ENCODE data around the gene OR1D5. TPM values are rescaled to one million over a fixed set of nuclear protein-coding genes. Genes with fewer than 3 reads are reported as not detected.
"Not testable (repeated sequence)": the region's sequence is repeated elsewhere in the genome, so short reads cannot be mapped to it uniquely, and the experiment has no call there.

OR1D5 gene
- total RNA-seq, 1 donor from 2014 or later, result not detected

DNA sequence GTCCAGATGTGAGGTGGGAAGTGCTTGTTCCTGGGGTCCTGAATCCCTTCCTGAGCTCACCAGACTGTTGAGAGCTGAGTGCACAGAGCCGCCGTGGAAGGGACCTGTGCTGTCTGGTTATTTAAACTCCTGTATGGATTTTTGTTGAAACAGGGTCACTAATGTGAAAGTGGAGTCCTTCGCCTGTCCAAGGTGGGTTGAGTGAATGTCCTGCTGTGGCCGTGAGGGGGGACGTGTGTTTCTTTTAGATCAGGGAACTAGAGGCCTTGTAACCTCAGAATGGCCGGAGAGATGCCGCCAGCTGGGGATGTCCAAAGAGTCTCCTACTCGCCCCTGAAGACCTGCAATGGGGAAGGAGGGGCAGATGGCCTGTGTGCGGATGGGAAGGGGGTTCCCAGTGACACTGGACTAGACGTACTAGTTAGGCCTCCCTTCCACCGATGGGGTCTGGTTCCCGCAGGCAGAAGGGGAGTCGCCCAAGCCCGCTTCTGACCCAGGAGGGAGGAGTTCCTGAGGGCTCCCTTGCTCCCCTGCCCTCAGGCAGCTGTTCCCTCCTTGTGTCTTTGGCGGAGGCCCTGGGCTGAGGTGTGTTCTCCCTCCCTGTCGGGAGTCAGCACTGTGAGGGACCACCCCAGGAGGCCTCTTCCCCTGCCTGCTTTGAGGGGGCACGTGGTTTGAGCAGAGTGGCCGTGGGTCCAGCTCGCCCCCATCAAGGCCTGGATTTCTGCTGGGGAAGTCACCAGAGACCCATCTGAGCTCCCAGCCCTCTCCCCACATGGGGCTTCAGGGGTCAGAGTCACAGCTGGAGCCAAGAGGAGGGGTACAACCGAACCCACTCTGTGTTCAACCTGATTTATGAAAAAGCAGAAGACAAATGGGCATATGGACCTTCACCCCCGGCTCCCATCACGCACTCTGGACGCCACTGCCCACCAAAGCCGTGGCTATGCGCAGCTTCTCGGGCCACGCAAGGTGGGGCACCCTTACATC, 30.9 kb downstream of the OR1D5 start:
- DNase-seq (ENCODE audit: low read depth), result no peak

- DNase-seq (ENCODE audit: low read depth), result not testable (repeated sequence)
These were observed 32.4 kb downstream of the OR1D5 start for GRCh38 chr17:3030852-3031470.

GRCh38 chr17:3030096-3030495, 33.3 kb downstream of the OR1D5 start:
- peak; percentile 6 for DNase-seq (ENCODE audit: low read depth)

DNA sequence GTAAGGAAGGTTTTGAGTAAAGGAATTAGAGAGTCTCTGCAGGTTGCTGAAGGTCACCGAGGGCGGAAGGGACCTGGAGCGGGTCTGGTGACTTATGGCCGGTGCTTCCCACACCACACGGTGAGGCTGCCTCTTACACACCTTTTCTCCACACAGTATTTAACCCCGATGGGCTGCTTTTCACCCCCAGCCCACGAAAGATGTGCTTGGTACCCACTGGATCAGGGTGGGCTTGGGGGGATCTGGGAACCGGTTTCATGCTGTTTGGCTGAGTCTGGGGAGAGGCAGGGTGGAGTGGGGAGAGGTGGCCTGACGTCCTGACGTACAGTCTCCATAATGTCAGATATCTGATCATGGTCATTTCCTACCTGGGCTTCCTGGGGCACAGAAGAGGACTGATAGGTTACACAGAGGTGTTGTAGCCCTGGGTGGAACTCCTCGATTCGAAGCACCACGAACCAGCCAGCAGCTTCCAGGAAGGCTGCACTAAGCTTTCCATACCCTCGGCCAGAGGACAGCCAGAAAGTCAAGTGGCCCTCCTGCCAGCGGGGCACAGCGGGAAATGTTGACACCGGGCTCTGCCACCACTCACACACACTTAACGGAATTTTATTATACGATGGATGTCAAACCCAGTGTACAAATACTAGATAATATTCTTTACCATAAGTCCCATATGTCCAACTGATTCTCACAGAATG, 34.0 kb downstream of the OR1D5 start:
- DNase-seq (ENCODE audit: low read depth), result no peak

DNA sequence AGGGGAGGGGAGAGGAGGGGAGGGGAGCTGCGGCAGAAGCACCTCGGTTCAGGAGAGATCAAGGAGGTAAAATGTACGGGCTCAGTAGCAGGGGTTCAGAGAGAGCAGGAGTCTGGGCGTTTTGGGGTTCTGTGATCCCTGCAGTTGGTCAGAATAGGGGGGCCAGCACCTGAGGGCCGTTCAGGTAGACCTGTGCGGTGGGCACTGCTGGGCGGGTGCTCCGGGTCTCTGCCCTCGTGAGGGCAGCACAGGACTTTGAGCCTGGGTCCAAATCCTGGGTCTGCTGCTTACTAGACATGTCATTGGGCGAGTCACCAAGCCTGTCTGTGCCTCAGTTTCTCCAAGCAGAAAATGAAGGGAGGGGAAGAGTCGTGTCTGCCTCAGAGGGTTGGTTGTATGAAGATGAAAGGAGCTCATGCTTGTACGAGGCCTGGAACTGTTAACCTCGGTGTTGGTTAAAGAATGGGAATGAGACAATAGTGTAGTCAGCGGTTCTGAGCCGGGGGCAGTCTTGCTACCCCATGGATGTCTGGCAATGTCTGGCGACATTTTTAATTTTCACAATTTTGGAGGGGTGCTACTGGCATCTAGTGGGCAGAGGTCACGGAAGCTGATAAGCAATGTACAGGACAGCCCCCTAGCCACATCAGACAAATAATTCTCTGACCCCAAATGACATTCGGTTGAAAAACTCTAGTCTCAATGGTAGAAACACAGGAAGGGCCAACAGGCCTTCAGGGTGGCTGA, 35.4 kb downstream of the OR1D5 start:
- DNase-seq (ENCODE audit: low read depth), result no peak

DNA sequence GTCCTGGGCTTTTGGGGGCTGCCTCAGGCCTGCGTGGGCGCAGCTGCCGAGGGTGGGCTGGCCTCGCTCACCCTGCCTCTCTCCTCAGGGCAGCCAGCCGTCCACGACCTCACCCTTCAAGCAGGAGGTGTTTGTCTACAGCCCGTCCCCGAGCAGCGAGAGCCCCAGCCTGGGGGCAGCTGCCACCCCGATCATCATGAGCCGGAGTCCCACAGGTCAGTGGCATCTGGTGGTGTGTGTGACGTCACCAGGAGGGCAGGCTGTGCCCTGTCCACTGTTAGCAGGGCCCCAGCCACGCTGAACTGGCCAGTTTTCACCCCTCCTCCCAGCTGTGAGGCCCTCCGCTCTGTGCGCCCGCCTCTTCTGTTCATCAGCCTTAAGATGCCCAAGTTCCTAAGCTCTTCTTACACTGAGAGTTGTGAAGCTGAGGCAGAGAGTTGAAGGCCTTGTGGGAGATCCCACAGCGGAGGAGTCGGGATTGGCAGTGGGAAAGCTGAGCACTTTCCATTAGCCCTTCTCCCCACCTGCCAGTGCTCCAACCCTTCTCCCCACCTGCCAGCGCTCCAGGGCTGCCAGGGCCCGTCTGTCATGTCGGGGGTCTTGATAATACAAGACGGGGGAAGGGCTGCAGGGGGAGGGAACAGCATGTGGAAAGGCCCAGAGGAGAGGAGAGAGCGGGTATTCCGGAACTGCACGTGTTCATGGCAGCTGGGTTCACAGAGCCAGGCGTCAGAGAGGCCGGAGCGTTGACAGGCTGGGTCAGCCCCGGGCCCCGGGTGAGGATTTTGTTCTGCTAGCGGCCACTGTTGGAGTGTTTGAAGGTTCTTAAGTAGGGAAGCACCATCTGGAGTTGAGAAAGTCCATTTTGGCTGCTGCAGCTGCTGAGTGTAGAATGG, 36.3 kb downstream of the OR1D5 start:
- no peak for DNase-seq (ENCODE audit: low read depth)

DNA sequence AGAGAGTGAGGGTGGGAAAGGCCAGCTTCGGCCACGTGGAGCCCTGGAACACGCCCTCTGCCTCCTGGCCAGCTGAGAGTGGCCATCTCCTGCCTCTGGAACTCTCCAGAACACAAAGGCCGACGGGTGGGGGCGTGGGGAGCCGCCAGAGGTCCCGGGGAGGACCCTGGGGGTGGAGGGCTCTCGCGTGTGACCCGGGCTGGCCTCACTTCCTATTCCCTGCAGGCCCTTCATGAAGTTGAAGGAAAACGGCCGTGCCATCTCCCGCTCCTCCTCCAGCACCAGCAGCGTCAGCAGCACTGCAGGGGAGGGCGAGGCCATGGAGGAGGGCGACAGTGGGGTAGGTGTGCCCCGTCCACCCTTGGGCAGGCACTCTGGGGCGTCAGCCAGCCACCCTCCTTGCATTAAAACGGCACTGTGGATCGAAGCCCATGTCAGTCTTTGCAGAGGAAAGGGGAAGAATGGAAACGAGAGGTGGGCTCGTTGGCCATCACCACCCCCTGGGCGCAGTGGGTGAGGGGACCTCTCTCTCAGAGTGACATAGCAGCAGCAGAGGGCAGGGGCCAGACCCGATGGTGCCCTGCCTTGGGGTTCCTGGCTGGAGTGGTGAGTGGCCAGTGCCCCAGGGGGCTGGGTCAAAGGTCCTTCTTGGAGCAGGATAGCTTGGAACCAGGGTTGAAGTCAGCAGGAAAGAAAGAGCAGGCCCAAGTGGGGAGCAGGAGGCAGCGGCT, 37.1 kb downstream of the OR1D5 start:
- no peak for DNase-seq (ENCODE audit: low read depth)

- DNase-seq (ENCODE audit: low read depth), result no peak
These were observed 37.8 kb downstream of the OR1D5 start for GRCh38 chr17:3025421-3026124.

- DNase-seq (ENCODE audit: low read depth), result no peak
These were observed 39.1 kb downstream of the OR1D5 start for GRCh38 chr17:3024346-3024745.

DNA sequence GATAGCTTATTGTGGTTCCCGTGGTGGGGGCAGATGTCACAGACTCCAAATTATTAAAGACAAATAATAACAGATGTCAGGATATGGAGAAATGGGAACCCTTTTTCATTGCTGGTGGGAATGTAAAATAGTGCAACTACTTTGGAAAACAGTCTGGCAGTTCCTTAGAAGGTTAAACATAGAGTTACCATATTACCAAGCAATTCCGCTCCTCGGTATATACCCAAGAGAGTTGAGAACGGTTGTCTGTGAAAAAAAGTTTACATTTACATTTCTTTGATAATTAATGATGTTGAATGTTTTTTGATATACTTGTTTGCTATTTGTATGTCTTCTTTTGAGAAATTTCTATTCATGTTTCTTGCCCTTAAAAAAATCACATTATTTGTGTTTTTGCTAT, 41.2 kb downstream of the OR1D5 start:
- DNase-seq (ENCODE audit: low read depth), result no peak

DNA sequence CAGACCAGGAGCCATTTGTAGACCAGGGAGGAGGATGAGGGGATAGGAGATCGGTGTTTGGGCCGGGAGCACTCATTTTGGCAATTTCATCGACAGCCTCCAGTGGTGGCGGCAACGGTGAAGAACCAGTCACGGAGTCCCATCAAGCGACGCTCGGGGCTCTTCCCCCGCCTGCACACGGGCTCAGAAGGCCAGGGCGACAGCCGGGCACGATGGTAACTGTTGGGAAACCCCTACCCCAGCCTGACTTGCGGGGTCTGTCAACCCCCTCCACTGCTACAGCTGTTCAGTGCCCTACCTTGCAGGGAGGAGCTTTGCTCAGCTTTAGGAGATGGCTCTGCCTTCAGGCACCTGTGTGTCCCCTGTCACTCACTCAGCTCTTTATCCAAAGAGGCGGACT, 43.0 kb downstream of the OR1D5 start:
- no peak for DNase-seq (ENCODE audit: low read depth)

DNA sequence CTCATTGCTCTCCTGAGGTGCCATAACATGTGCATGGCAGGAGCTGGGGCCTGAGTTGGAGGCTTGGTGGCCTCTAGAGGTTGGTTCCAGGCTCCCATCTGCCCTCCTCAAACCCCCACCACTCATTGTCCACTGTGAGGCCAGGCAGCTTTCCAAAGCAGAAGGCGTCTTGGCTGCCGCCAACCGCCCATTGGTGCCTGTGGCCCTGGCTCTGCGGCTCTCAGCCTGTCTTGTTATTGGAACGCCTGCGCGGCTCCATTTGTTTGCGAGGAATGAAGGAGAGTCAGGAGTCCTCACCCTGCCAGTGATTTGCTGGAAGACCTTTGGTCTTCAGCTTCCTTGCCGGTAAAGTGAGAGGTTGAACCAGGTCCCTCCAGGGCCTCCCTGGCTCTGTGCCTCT, 43.6 kb downstream of the OR1D5 start:
- no peak for DNase-seq (ENCODE audit: low read depth)

- DNase-seq (ENCODE audit: low read depth), result no peak
These were observed 45.5 kb downstream of the OR1D5 start for GRCh38 chr17:3017936-3018335.

DNA sequence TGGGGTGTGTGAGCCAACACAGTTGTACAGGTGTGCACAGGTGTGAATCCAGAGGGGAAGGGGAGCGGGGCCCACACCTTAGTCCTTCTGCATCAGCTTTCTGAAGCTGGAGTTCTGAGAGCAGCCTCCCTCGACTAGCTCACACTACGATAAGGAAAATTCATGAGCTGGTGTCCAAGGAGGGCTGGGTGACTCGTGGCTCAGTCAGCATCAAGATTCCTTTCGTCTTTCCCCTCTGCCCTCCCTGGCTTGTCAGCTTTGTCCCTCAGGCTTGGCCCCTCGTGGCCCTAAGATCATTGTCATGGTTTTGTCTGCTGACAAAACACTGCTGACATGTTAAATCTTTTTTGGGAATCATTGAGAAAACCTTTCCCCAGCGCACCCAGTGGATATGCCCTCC, 47.5 kb downstream of the OR1D5 start:
- DNase-seq (ENCODE audit: low read depth), result peak; percentile 50

GRCh38 chr17:3012926-3013581, 50.4 kb downstream of the OR1D5 start:
- peak; percentile 30 for DNase-seq (ENCODE audit: low read depth)

Data from renal cortical epithelial cell (primary cell).